Heart right ventricle (tissue), 16 donors: ENCODE results near the gene TDRD6. TPM values are rescaled to one million over a fixed set of nuclear protein-coding genes. Genes with fewer than 3 reads are reported as not detected.

Experiments used
- ATAC-seq, 8 donors: fragments of 200-7000 bp; cut with Tn5 transposase; one replicate each; pipeline ENCODE4 v1.9.1; 2020; ENCODE audit warnings: mild to moderate bottlenecking in 8 of 8, moderate library complexity in 8 of 8, moderate number of reproducible peaks in 1 of 8
- DNase-seq, 2 donors: peaks; one replicate each; pipeline ENCODE4 v3.0.0-alpha.2; 2020
- H3K27ac ChIP-seq, 10 donors: fragments of 200-600 bp; sonication (generic) in 2 of 10; one replicate each; pipeline versions ENCODE4 v1.5.0 to v1.8.0; 2020 to 2022; ENCODE audit warnings: mild to moderate bottlenecking in 3 of 10
- H3K27me3 ChIP-seq, 7 donors: fragments of 200-600 bp; one replicate each; pipeline ENCODE4 v1.8.0; 2021 to 2022; ENCODE audit warnings: mild to moderate bottlenecking in 2 of 7
- H3K36me3 ChIP-seq, 9 donors: fragments of 200-600 bp; sonication (generic) in 1 of 9; one replicate each; pipeline versions ENCODE4 v1.5.0 to v1.8.0; 2020 to 2022; ENCODE audit warnings: mild to moderate bottlenecking in 2 of 9
- H3K4me1 ChIP-seq, 9 donors: fragments of 200-600 bp; sonication (generic) in 1 of 9; one replicate each; pipeline versions ENCODE4 v1.5.0 to v1.8.0; 2020 to 2022; ENCODE audit warnings: mild to moderate bottlenecking in 4 of 9
- H3K4me3 ChIP-seq, 10 donors: fragments of 200-600 bp; sonication (generic) in 2 of 10; one replicate each; pipeline versions ENCODE4 v1.5.0 to v1.8.0; 2020 to 2022; ENCODE audit warnings: mild to moderate bottlenecking in 7 of 10, moderate library complexity in 2 of 10
- H3K9me3 ChIP-seq, 11 donors: fragments of 200-600 bp in 10 of 11; sonication (generic) in 2 of 11; one replicate each; pipeline versions ENCODE4 v1.5.0 to v1.8.0; 2013 to 2022; ENCODE audit warnings: mild to moderate bottlenecking in 2 of 11, control low read depth in 1 of 11, moderate library complexity in 1 of 11
- CTCF ChIP-seq, 9 donors: fragments of 200-600 bp; sonication (generic) in 2 of 9; IDR thresholded peaks; one replicate each; pipeline versions ENCODE4 v1.5.0 to v1.8.0; 2021 to 2022; ENCODE audit warnings: antibody characterized with exemption in 9 of 9, mild to moderate bottlenecking in 5 of 9, moderate library complexity in 1 of 9
- WGBS, 2 donors: extraction: QIAGEN DNeasy Blood & Tissue Kit; methylation state at CpG; one replicate each; pipeline ENCODE4 v1.1.7; 2013; ENCODE audit warnings: inconsistent platforms in 1 of 2; 5-methylcytosine and 5-hydroxymethylcytosine counted together
- intact Hi-C, 10 donors: fragments of 100-400 bp; cut with DNase I; formaldehyde crosslinking; loops; one replicate each; pipeline versions ENCODE4 v1.11.1 to v1.14.2; 2022
- polyA plus RNA-seq, 2 donors: library from polyadenylated mRNA; stranded (reverse); fragments of 200-250 nt; gene quantifications; one replicate each; pipeline ENCODE4 v1.2.3, GENCODE V29; 2013
- total RNA-seq, 10 donors: library from RNA; stranded (reverse); fragmentation: NEBNext Ultra II Directional in 3 of 10; extraction: Animal tissue kit (Norgen Biotek cat#: 25700) in 3 of 10; gene quantifications; one replicate each; pipeline versions ENCODE4 v1.2.1 to v1.2.4, GENCODE V29; 2021 to 2023
- donor health status: Arrhythmogenic right ventricular cardiomyopathy.
- donor health status: ischemic (EF 13 %, LVEDD 7.1; RV severe dilation, severe dysfunction).
- donor health status: healthy with polysubstance abuse.
- donor health status: DM: no; HTN: yes; CAD: no.
- donor health status: DM: no; HTN: no; CAD: no.
- donor health status: ischemic (EF 25% LVEDD 6.9; RV normal size, moderate dysfunction).
- donor health status: ischemic (EF 25% LVEDD 5.7; RV mildly dilated, moderate dysfunction).
- donor health status: healthy.
- donor health status: DM: yes; HTN: yes; CAD: no.
- donor health status: Ischemic cardiomyopathy.
- donor health status: ischemic (EF 35%, LVEDD 5.7; RV mildly dilated, moderate dysfunction).
- donor health status: nonischemic (EF 11% LVEDD 7.7; RV severe dilation, severe dysfunction).
- donor health status: DM: yes; HTN: yes; CAD: no.
- donor health status: PGD.
- donor health status: ischemic (EF 29% LVEDD 5.4; RV normal size, mild dysfunction).
- donor health status: nonischemic (EF 23%, LVEDD 6.1; RV moderate dilation, normal function).

Gene TDRD6
- total and polyA plus RNA-seq, 12 donors, result 0.10 to 1.4 (median 0.54) TPM

GRCh38 chr6:46667377-46667776, 20.3 kb upstream of the TDRD6 start:
- TF ChIP-seq CTCF (IDR thresholded peaks at IDR 0.05), result no peak
- peaks cover 0 to 89% (median 7%) of the 10 kb centered on the region in 9 donors for H3K36me3 ChIP-seq
- ATAC-seq, result no peak
- no peaks in the 10 kb centered on the region for H3K9me3 ChIP-seq
- H3K27ac ChIP-seq, result no peak overlapping the region
- no peaks in the 10 kb centered on the region for H3K27me3 ChIP-seq
- H3K4me1 ChIP-seq, result no peaks in the 10 kb centered on the region
- 97% methylated on average over 2 of the region's 2 CpGs for WGBS, 2 donors
- no peak overlapping the region for H3K4me3 ChIP-seq
- DNase-seq, result no peak
- intact Hi-C loops, result no loop called here

GRCh38 chr6:46674410-46674809, 13.3 kb upstream of the TDRD6 start:
- H3K27me3 ChIP-seq, result no peaks in the 10 kb centered on the region
- 78 to 88% methylated on average over 1 of the region's 1 CpG for WGBS, 2 donors
- H3K27ac ChIP-seq, result no peak overlapping the region
- no peak overlapping the region for H3K4me3 ChIP-seq
- no peak for TF ChIP-seq CTCF (IDR thresholded peaks at IDR 0.05)
- H3K36me3 ChIP-seq, result peaks cover 0 to 76% (median 6%) of the 10 kb centered on the region in 9 donors
- H3K4me1 ChIP-seq, result no peaks in the 10 kb centered on the region
- DNase-seq (no peak), ATAC-seq (no peak)
- H3K9me3 ChIP-seq, result no peaks in the 10 kb centered on the region
- intact Hi-C loops, result no loop called here

- no peak overlapping the region for H3K27ac ChIP-seq
- H3K4me3 ChIP-seq, result no peak overlapping the region
- H3K4me1 ChIP-seq, result no peaks in the 10 kb centered on the region
- no peak for ATAC-seq
- intact Hi-C loops, result no loop called here
- H3K36me3 ChIP-seq, result peaks cover 0 to 57% (median 3%) of the 10 kb centered on the region in 9 donors
- H3K9me3 ChIP-seq, result no peaks in the 10 kb centered on the region
- WGBS, 2 donors, result 88 to 92% methylated on average over 6 of the region's 6 CpGs
- no peaks in the 10 kb centered on the region for H3K27me3 ChIP-seq
- DNase-seq, result no peak
- TF ChIP-seq CTCF (IDR thresholded peaks at IDR 0.05), result no peak
Observed at GRCh38 chr6:46676604-46677313, 10.9 kb upstream of the TDRD6 start.

GRCh38 chr6:46677314-46677654, 10.4 kb upstream of the TDRD6 start:
- Histone ChIP-seq H3K9me3 (no peaks in the 10 kb centered on the region), H3K4me1 (no peaks in the 10 kb centered on the region), H3K4me3 (no peak overlapping the region), H3K27ac (no peak overlapping the region), H3K36me3 (peaks cover 0 to 53% (median 3%) of the 10 kb centered on the region in 9 donors), H3K27me3 (no peaks in the 10 kb centered on the region)
- no peak for DNase-seq
- peak in 2 of 9 donors; percentile 15 to 30 for TF ChIP-seq CTCF (IDR thresholded peaks at IDR 0.05)
- WGBS, 2 donors, result 58 to 72% methylated on average over 4 of the region's 4 CpGs
- ATAC-seq, result no peak
- intact Hi-C loops, result no loop called here
